ENCODE results near the gene LYZL2. TPM values are rescaled to one million over a fixed set of nuclear protein-coding genes. Genes with fewer than 3 reads are reported as not detected.
"Not testable (repeated sequence)": the region's sequence is repeated elsewhere in the genome, so short reads cannot be mapped to it uniquely, and the experiment has no call there.

LYZL2 gene
- total RNA-seq, 1 experiment from 2014 or later: not detected

- no TSS peak for BruUV-seq (replicated peaks)
- H3K4me1 ChIP-seq (ENCODE audit: insufficient read depth, low read length, poor library complexity, severe bottlenecking): no peaks in the 10 kb centered on the region
- POLR2A ChIA-PET (ENCODE audit: low non-redundant PET): no interaction called here
- H3K36me3 ChIP-seq (ENCODE audit: insufficient read depth, low read length, poor library complexity, severe bottlenecking): no peaks in the 10 kb centered on the region
- H3K4me3 ChIP-seq (ENCODE audit: low read depth, low read length, poor library complexity, severe bottlenecking): no peak overlapping the region
- H3K27ac ChIP-seq (ENCODE audit: low read depth, low read length, poor library complexity, severe bottlenecking): no peak overlapping the region
- CTCF ChIA-PET: no interaction called here
- no peaks in the 10 kb centered on the region for H3K9me3 ChIP-seq (ENCODE audit: low read depth, low read length, poor library complexity, severe bottlenecking)
- no peak for DNase-seq (ENCODE audit: low spot score)
- TF ChIP-seq CTCF (conservative IDR thresholded peaks at IDR 0.05; ENCODE audit: low read depth, low read length): no peak
- no peaks in the 10 kb centered on the region for H3K27me3 ChIP-seq (replicated peaks; ENCODE audit: insufficient read depth, low read depth, low read length, poor library complexity)
- intact Hi-C loops (cut with micrococcal nuclease; ENCODE audit: unreplicated experiment): no loop called here
Observed at GRCh38 chr10:30606313-30606712, 23.2 kb downstream of the LYZL2 start.

GRCh38 chr10:30605341-30606121 is 24.0 kb downstream of the LYZL2 start:
- H3K4me3 ChIP-seq (ENCODE audit: low read depth, low read length, poor library complexity, severe bottlenecking); BruUV-seq (replicated peaks); POLR2A ChIA-PET (ENCODE audit: low non-redundant PET); DNase-seq (ENCODE audit: low spot score); H3K27me3 ChIP-seq (replicated peaks; ENCODE audit: insufficient read depth, low read depth, low read length, poor library complexity); intact Hi-C loops (cut with micrococcal nuclease; ENCODE audit: unreplicated experiment); H3K36me3 ChIP-seq (ENCODE audit: insufficient read depth, low read length, poor library complexity, severe bottlenecking); H3K4me1 ChIP-seq (ENCODE audit: insufficient read depth, low read length, poor library complexity, severe bottlenecking); H3K27ac ChIP-seq (ENCODE audit: low read depth, low read length, poor library complexity, severe bottlenecking); H3K9me3 ChIP-seq (ENCODE audit: low read depth, low read length, poor library complexity, severe bottlenecking); CTCF ChIA-PET: not testable (repeated sequence)

GRCh38 chr10:30603589-30603988 is 26.0 kb downstream of the LYZL2 start:
- TF ChIP-seq EZH2 (IDR thresholded peaks at IDR 0.05; ENCODE audit: borderline replicate concordance, low read depth, low read length, poor library complexity, severe bottlenecking) (no peak), CTCF (conservative IDR thresholded peaks at IDR 0.05; ENCODE audit: low read depth, low read length) (no peak)
- ChIA-PET POLR2A (ENCODE audit: low non-redundant PET) (no interaction called here), CTCF (no interaction called here)
- no peaks in the 10 kb centered on the region for H3K9me3 ChIP-seq (ENCODE audit: low read depth, low read length, poor library complexity, severe bottlenecking)
- H3K36me3 ChIP-seq (ENCODE audit: insufficient read depth, low read length, poor library complexity, severe bottlenecking): no peaks in the 10 kb centered on the region
- no peak for DNase-seq (ENCODE audit: low spot score)
- intact Hi-C loops (cut with micrococcal nuclease; ENCODE audit: unreplicated experiment): no loop called here
- no TSS peak for BruUV-seq (replicated peaks)
- no peak overlapping the region for H3K4me3 ChIP-seq (ENCODE audit: low read depth, low read length, poor library complexity, severe bottlenecking)
- H3K27me3 ChIP-seq (replicated peaks; ENCODE audit: insufficient read depth, low read depth, low read length, poor library complexity): no peaks in the 10 kb centered on the region
- H3K4me1 ChIP-seq (ENCODE audit: insufficient read depth, low read length, poor library complexity, severe bottlenecking): no peaks in the 10 kb centered on the region
- H3K27ac ChIP-seq (ENCODE audit: low read depth, low read length, poor library complexity, severe bottlenecking): no peak overlapping the region

GRCh38 chr10:30602747-30603146 is 26.8 kb downstream of the LYZL2 start:
- H3K27ac ChIP-seq (ENCODE audit: low read depth, low read length, poor library complexity, severe bottlenecking): no peak overlapping the region
- H3K4me3 ChIP-seq (ENCODE audit: low read depth, low read length, poor library complexity, severe bottlenecking): no peak overlapping the region
- TF ChIP-seq EZH2 (IDR thresholded peaks at IDR 0.05; ENCODE audit: borderline replicate concordance, low read depth, low read length, poor library complexity, severe bottlenecking): no peak
- TF ChIP-seq CTCF (conservative IDR thresholded peaks at IDR 0.05; ENCODE audit: low read depth, low read length): no peak
- no peaks in the 10 kb centered on the region for H3K9me3 ChIP-seq (ENCODE audit: low read depth, low read length, poor library complexity, severe bottlenecking)
- DNase-seq (ENCODE audit: low spot score): no peak
- H3K36me3 ChIP-seq (ENCODE audit: insufficient read depth, low read length, poor library complexity, severe bottlenecking): no peaks in the 10 kb centered on the region
- H3K27me3 ChIP-seq (replicated peaks; ENCODE audit: insufficient read depth, low read depth, low read length, poor library complexity): no peaks in the 10 kb centered on the region
- CTCF ChIA-PET: interaction anchor here (0.9 kb wide), 1 partner anchor 19 kb away, joined by 3 read pairs; no protein-coding TSS in a partner anchor
- H3K4me1 ChIP-seq (ENCODE audit: insufficient read depth, low read length, poor library complexity, severe bottlenecking): peaks cover 6% of the 10 kb centered on the region
- intact Hi-C loops (cut with micrococcal nuclease; ENCODE audit: unreplicated experiment): no loop called here
- POLR2A ChIA-PET (ENCODE audit: low non-redundant PET): no interaction called here
- BruUV-seq (replicated peaks): no TSS peak

Data from A673 (cell line).